NCI-H510A treated with DMSO at 0.1 percent for 48 hours (cell line): Measurements from ENCODE around the gene CPXM1.
"Not testable (repeated sequence)": the region's sequence is repeated elsewhere in the genome, so short reads cannot be mapped to it uniquely, and the experiment has no call there.

Experiments used
- DNase-seq: peaks from one replicate; lab custom pipeline; 2025; lab: John Stamatoyannopoulos, UW

The CPXM1 gene

GRCh38 chr20:2799688-2800520 is 523 bp downstream of the CPXM1 start:
- DNase-seq: no peak

DNA sequence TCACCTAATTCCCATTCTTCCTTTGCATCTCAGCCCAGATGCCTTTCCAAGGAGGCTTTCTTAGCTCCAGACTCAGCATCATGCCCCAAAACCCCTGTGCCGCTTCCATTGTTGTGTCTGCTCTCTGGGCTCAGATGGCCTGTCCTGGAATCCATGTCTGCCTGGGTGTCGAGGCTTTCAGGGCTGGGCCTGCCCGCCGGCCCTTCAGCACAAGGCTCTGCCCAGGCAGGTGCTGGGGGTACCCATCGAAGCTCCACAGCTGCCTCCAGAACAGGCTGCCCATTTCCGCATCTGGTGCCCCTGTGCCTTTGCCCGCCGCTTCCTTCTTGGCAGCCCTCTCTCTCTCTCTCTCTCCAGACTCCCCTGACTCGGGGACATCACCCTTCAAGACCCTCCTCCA is 1.2 kb downstream of the CPXM1 start:
- no peak for DNase-seq

DNA sequence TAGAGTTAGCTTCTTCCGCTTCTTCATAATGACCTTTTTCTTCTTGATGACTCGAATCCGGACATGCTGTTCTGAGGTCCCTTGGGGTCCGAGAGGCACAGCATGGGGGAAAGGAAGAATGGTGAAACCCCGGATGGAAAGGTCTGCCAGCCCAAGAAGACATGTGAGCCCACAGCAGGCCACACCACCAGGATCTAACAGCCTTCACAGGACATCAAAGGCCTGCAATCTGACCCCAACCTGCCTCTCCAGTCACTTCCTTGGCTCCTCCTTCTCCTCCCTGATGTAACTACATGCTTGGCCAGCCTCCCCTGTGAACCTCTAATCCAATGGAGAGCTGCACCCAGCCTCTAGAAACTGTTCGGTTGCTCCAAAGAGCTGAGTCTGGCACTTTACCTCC is 1.6 kb downstream of the CPXM1 start:
- peak; percentile 33 for DNase-seq

GRCh38 chr20:2798095-2798805 is 2.2 kb downstream of the CPXM1 start:
- DNase-seq: no peak

DNA sequence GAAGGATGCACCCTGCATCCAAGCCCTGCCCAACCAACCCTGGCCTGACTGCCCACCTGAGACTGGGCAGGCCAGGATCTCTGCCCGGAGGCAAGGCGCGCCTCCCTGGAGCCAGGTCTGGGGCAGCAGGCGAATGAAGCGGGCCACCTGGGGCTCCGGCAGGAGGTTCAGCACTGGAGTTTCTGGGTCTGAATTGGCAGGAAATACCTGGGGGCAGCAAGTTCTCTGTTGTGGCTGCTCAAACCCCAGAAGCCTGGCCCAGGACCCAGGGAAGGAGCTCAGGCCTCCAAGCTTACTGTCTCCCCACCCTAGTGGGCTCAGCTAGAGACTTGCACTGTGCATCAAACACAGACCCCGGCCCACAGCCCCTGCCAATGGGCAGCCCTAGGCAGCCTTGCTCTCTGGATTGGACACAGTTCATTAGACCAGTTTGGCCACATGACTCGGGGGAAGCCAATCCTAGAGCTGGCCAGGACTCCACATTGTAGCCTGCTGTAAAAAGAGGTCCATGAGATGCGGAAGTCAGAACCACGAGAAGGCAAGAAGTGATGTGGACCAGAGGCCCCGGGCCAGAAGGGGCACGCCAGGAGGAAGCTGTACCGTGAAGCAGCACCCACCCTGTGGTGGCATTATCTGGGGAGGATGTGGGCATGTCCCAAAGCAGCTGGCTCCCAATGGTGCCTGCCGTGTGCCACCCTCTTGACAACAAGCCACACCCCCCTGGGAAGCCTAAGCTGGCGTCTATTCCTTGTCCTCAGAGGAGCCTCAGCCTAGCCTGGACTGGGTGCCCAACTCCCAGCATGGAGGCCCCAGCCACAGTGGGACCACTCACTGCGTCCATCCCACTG is 3.1 kb downstream of the CPXM1 start:
- DNase-seq: no peak

- DNase-seq: no peak
Observed at GRCh38 chr20:2796011-2796660, 4.3 kb downstream of the CPXM1 start.

DNA sequence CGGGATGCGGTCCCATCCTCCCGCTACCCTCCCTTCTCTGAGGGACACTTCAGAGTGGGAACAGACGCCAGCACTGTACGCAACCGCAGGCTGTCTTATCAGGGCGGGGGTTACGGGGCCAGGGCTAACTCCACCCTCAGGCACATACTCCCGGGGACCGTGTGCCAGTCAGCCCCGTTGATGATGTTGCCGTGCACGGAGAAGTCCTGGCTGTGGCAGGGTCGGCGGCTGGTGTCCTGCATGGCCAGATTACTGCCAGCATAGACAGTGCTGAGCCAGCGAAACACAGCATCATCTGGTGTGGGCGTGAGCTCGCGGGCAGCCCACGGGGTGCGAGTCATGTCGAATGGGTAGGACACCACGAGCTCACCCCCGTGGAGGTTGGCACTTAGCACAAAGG is 5.0 kb downstream of the CPXM1 start:
- no peak for DNase-seq

DNA sequence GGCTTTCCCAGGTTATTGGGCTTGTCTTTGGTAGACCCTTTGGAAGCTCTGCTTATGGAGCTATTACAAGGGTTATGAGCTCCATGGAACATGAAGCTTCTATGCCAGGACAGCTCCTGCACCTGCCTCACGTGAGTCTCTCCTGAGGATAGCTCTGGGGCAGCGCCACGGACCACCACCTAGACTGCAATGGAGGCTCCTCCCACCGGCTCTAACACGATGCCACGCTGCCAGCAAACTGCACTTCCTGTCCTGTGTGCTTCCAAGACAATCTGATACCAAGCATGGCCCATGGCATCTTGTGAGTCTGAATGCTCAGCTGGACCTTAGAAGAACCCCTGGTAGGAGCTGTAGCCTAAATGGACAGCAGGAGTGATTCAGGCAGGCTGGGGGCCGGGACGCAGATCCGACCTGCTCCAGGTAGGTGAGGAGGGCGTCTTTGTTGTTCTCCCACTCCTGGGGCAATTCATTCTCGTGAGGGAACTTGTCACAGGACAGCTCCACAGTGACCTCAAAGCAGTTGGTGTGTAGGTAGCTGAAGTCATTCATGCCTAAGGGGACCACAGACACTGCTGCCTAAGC is 5.5 kb downstream of the CPXM1 start:
- no peak for DNase-seq

GRCh38 chr20:2794202-2794748 is 6.2 kb downstream of the CPXM1 start:
- no peak for DNase-seq

GRCh38 chr20:2793471-2793870 is 7.0 kb downstream of the CPXM1 start:
- DNase-seq: no peak

GRCh38 chr20:2783908-2784566 is 16.4 kb downstream of the CPXM1 start:
- no peak for DNase-seq

- no peak for DNase-seq
Observed at GRCh38 chr20:2780948-2781347, 19.5 kb downstream of the CPXM1 start.

DNA sequence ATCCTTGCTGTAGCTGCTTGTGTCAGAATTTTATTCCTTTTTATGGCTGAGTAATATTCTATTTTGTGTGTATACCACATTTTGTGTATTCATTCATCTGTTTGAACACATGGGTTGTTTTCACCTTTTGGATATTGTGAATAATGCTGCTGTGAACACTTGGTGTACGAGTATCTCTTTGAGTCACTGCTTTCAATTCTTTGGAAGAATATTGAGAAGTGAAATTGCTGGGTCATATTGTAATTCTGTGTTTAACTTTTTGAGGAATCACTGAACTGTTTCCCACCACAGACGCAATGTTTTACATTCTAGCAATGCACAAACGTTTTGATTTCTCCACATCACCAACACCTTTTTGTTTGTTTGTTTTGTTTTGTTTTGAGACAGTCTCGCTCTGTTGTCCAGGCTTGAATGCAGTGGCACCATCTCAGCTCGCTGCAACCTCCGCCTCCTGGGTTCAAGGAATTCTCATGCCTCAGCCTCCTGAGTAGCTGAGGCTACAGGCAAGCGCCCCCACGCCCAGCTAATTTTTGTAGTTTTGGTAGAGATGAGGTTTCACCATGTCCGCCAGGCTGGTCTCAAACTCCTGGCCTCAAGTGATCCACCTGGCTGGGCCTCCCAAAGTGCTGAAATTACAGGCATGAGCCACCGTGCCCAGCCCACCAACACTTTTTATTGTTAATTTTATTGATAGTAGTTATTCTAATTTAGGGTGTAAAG is 21.7 kb downstream of the CPXM1 start:
- no peak for DNase-seq

DNA sequence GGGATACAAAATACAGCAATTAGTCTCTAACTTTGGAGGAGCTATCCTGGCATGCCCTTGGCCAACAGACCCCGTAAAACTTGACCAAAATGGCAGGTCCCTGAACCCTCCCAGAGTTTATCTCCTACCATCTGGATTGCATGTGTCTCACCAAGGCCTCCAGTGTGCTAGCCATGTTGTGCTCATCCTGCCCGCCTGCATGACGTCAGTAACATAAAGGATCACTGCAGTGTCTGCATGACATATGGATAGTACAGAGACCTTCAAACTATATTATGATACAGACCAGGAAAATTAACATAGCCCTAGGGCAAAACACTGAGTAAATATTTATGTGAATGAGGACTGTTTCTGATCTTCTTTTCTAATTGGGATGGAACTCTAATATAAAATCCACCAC is 25.3 kb downstream of the CPXM1 start:
- DNase-seq: no peak

GRCh38 chr20:2773812-2774211 is 26.6 kb downstream of the CPXM1 start:
- DNase-seq: no peak

DNA sequence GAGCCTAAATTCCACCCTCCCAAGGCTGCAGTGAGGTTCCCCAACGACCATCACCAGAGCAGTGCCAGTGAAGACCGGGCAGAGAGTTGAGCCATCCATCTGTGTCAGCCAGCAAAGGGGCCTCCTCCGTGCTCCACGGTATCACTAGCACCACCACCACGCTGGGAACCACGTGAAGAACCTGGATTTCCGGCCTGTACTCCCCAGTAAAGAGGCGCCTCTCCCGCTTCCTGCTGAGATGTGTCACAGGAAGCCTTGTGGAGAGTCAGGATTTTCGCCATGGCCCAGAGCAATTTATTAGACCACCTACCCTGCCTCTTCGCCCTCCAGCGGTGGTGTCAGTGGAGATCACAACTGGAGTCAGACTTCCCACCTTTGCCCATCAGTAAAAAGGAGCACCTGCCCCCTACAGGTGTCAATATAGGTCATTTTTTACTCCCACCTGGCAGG is 28.8 kb downstream of the CPXM1 start:
- no peak for DNase-seq

DNA sequence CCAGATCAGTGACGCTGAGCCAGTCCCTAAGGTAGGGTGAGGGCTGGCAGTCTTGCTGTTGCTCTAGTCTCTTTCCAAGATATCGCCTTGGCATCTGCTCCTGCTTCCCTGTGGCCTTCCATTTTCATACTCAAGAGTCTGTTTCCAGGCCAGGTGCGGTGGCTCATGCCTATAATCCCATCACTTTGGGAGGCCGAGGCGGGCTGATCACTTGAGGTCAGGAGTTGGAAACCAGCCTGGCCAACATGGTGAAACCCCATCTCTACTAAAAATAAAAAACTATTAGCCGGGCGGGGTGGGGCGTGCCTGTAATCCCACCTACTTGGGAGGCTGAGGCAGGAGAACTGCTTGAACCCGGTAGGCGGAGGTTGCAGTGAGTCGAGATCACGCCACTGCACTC is 30.3 kb downstream of the CPXM1 start:
- not testable (repeated sequence) for DNase-seq

DNA sequence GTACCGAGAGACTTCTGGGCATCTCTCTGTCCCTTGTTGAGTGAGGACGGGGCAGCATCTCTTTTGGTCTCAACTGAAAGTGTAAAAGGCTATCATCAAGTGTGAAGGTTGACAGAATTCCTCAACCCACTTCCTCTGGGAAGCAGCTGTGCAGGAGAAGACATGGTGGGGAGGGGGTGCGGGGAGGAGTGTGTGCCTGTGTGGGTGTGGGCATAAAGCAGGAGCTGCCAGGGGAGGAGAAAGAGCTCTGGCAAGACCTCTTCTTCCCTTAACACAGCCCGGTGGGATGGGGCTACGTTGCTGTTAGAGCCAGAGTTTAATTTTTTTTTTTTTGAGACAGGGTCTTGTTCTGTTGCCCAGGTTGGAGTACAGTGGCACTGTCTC is 31.8 kb downstream of the CPXM1 start:
- no peak for DNase-seq

DNA sequence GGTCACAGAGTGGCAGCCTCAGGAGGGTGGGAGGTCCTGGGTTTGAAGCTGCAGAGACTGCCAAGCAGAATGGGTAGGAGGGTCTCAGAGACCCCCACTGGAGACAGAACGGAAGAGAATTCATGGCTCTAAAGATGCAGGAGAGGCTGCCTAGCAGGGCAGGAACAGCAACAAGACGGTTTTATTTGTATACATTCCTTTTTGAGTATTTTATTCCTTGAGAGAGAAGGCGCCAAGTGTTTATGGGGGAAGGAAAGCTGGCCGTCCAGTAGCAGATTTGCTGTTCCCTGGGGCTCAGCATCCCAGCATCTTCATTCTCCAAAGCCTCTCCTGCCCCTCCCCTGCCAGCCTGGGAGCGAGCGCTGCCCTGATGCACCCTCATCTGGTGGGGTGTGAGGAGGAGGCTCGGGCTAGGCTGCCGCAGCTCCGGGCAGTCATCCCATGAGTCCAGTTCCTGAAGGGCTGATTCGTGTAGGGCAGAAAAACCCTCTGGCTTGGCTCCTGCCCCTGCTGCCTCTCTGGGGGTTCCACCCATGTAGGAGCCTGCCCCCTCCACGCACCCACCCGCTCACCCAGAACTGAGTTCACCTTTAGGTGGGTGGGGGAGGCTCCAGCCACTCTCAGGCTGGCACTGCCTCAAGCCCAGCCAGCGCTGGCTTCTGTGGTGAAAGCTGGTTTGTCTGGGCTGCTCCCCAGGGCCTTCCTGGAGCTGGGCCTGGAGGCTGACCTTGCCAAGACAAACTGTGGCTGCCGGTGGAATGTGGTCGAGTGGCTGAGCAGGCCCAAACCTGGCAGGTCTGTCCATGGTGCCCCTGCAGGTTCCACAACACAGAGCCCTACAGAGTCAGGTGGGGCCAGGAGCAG is 32.4 kb downstream of the CPXM1 start:
- no peak for DNase-seq
